H1 (cell line): ENCODE measurements around the gene LRCH2. TPM values are rescaled to one million over a fixed set of nuclear protein-coding genes. Genes with fewer than 3 reads are reported as not detected.

Source experiments
- CTCF ChIA-PET: fragments of 300-600 bp; sonication (Branson Sonifier 250); formaldehyde crosslinking; loops from one replicate; lab custom pipeline; 2021; ENCODE audit not compliant: partially characterized antibody; lab: Charles Lee
- POLR2A ChIA-PET: fragments of 300-600 bp; sonication (Branson Sonifier 250); formaldehyde crosslinking; loops from one replicate; lab custom pipeline; 2021; ENCODE audit warnings: inconsistent platforms; ENCODE audit not compliant: partially characterized antibody; lab: Charles Lee
- DNase-seq, 2 experiments: peaks; one replicate each; pipeline versions ENCODE4 v3.0.0 to v3.0.0-alpha.2; 2010 to 2022; ENCODE audit warnings: low spot score in 2 of 2, low read depth in 1 of 2, mixed read lengths in 1 of 2
- FAIRE-seq: peaks from 2 replicates; lab custom pipeline; 2011; peaks lifted over from hg19 to GRCh38; lab: Jason Lieb, UNC
- H2AFZ ChIP-seq: 2 replicates; pipeline ENCODE4 v1.8.1; 2012; ENCODE audit warnings: low read length, inconsistent platforms
- H2AK5ac ChIP-seq: 2 replicates; pipeline ENCODE4 v1.6.1; 2013; ENCODE audit warnings: low read depth, low read length
- H2BK120ac ChIP-seq: replicated peaks from 2 replicates; pipeline ENCODE3; 2013; ENCODE audit warnings: low read depth, low read length, inconsistent platforms
- H2BK12ac ChIP-seq: 2 replicates; pipeline ENCODE4 v1.6.1; 2013; ENCODE audit warnings: low read depth, low read length
- H2BK15ac ChIP-seq: 2 replicates; pipeline ENCODE4 v1.6.1; 2013; ENCODE audit warnings: low read length
- H2BK20ac ChIP-seq: 2 replicates; pipeline ENCODE4 v1.6.1; 2013; ENCODE audit warnings: low read length
- H2BK5ac ChIP-seq: 2 replicates; pipeline ENCODE4 v1.6.1; 2013; ENCODE audit warnings: low read depth, low read length
- H3K14ac ChIP-seq: 2 replicates; pipeline ENCODE4 v1.6.1; 2013; ENCODE audit warnings: inconsistent platforms; ENCODE audit not compliant: insufficient read length
- H3K18ac ChIP-seq: 2 replicates; pipeline ENCODE4 v1.6.1; 2013; ENCODE audit warnings: low read length; ENCODE audit errors: extremely low read depth
- H3K23ac ChIP-seq: 2 replicates; pipeline ENCODE4 v1.6.1; 2013; ENCODE audit warnings: inconsistent platforms; ENCODE audit not compliant: insufficient read length
- H3K23me2 ChIP-seq: 2 replicates; pipeline ENCODE4 v1.6.1; 2013; ENCODE audit warnings: low read depth, low read length
- H3K27ac ChIP-seq: 2 replicates; pipeline ENCODE4 v1.6.1; 2011; ENCODE audit warnings: low read depth, low read length, inconsistent platforms
- H3K27me3 ChIP-seq, 4 experiments: replicated peaks in 1 of 4; 1 replicate in 1 of 4; 2 replicates in 3 of 4; pipeline versions ENCODE4 v1.6.1 to v1.8.1; 2011 to 2013; ENCODE audit warnings: low read length in 3 of 4, mild to moderate bottlenecking in 3 of 4, inconsistent platforms in 2 of 4, mixed read lengths in 2 of 4, moderate library complexity in 1 of 4; ENCODE audit not compliant: control insufficient read depth in 3 of 4, insufficient read depth in 3 of 4; ENCODE audit errors: extremely low read depth in 1 of 4
- H3K36me3 ChIP-seq, 4 experiments: 2 replicates each; pipeline versions ENCODE4 v1.6.1 to v1.8.1; 2011 to 2013; ENCODE audit warnings: mild to moderate bottlenecking in 4 of 4, low read length in 3 of 4, moderate library complexity in 2 of 4, control low read depth in 1 of 4, inconsistent platforms in 1 of 4; ENCODE audit not compliant: insufficient read depth in 4 of 4, control insufficient read depth in 2 of 4
- H3K4ac ChIP-seq: replicated peaks from 2 replicates; pipeline ENCODE3; 2013; ENCODE audit warnings: low read length, low read depth, mixed read lengths, inconsistent platforms; ENCODE audit not compliant: insufficient read length
- H3K4me1 ChIP-seq, 4 experiments: replicated peaks in 1 of 4; 1 replicate in 1 of 4; 2 replicates in 3 of 4; pipeline versions ENCODE4 v1.6.1 to v1.8.1; 2011 to 2013; ENCODE audit warnings: low read length in 3 of 4, inconsistent platforms in 2 of 4, mixed read lengths in 1 of 4; ENCODE audit not compliant: insufficient read depth in 4 of 4, control insufficient read depth in 3 of 4
- H3K4me2 ChIP-seq, 2 experiments: 2 replicates each; pipeline versions ENCODE4 v1.6.1 to v1.8.1; 2011 to 2013; ENCODE audit warnings: low read depth in 2 of 2, low read length in 2 of 2, control low read depth in 1 of 2, inconsistent platforms in 1 of 2, mild to moderate bottlenecking in 1 of 2; ENCODE audit not compliant: insufficient read depth in 1 of 2
- H3K4me3 ChIP-seq, 4 experiments: fragments of 200-600, 300-600 bp in 1 of 4; sonication (generic), shearing (Covaris generic), sonication (Bioruptor Twin) in 1 of 4; 2 replicates each; pipeline versions ENCODE4 v1.5.1 to v1.8.1; 2011 to 2016; ENCODE audit warnings: low read length in 4 of 4, low read depth in 3 of 4, control low read depth in 2 of 4, inconsistent platforms in 2 of 4, mild to moderate bottlenecking in 2 of 4, mixed read lengths in 1 of 4, moderate library complexity in 1 of 4; ENCODE audit not compliant: insufficient read depth in 2 of 4; ENCODE audit errors: extremely low read depth in 1 of 4
- H3K56ac ChIP-seq: replicated peaks from 2 replicates; pipeline ENCODE3; 2013; ENCODE audit warnings: low read depth, mild to moderate bottlenecking, mixed read lengths, low read length, inconsistent platforms; ENCODE audit not compliant: insufficient read length
- H3K79me1 ChIP-seq: 2 replicates; pipeline ENCODE4 v1.6.1; 2013; ENCODE audit warnings: low read depth, low read length, control low read depth
- H3K79me2 ChIP-seq, 2 experiments: 2 replicates each; pipeline versions ENCODE4 v1.6.1 to v1.8.1; 2012 to 2013; ENCODE audit warnings: low read length in 2 of 2, mild to moderate bottlenecking in 2 of 2, inconsistent platforms in 1 of 2; ENCODE audit not compliant: insufficient read depth in 2 of 2, control insufficient read depth in 1 of 2
- H3K9ac ChIP-seq, 4 experiments: replicated peaks in 1 of 4; 1 replicate in 1 of 4; 2 replicates in 3 of 4; pipeline versions ENCODE4 v1.6.1 to v1.8.1; 2011 to 2013; ENCODE audit warnings: low read depth in 3 of 4, low read length in 3 of 4, control low read depth in 2 of 4, mild to moderate bottlenecking in 2 of 4, moderate library complexity in 2 of 4, inconsistent platforms in 1 of 4; ENCODE audit errors: extremely low read depth in 1 of 4
- H3K9me3 ChIP-seq, 2 experiments: 2 replicates each; pipeline versions ENCODE4 v1.6.1 to v1.8.1; 2012 to 2013; ENCODE audit warnings: mild to moderate bottlenecking in 2 of 2, moderate library complexity in 2 of 2, control low read depth in 1 of 2, inconsistent platforms in 1 of 2, low read depth in 1 of 2, low read length in 1 of 2, mixed read lengths in 1 of 2; ENCODE audit not compliant: insufficient read depth in 2 of 2
- H4K20me1 ChIP-seq, 2 experiments: replicated peaks in 1 of 2; 2 replicates each; pipeline versions ENCODE3 to v1.8.1; 2011 to 2013; ENCODE audit warnings: inconsistent platforms in 2 of 2, low read length in 2 of 2, mild to moderate bottlenecking in 1 of 2; ENCODE audit not compliant: insufficient read depth in 2 of 2, control insufficient read depth in 1 of 2
- H4K5ac ChIP-seq: 2 replicates; pipeline ENCODE4 v1.6.1; 2013; ENCODE audit warnings: low read length, low read depth, mixed read lengths, inconsistent platforms; ENCODE audit not compliant: insufficient read length
- H4K8ac ChIP-seq: 2 replicates; pipeline ENCODE4 v1.8.0; 2013; ENCODE audit warnings: mild to moderate bottlenecking, moderate library complexity, low read length, inconsistent platforms; ENCODE audit not compliant: insufficient read depth; ENCODE audit errors: extremely low read depth
- H4K91ac ChIP-seq: replicated peaks from 2 replicates; pipeline ENCODE3; 2013; ENCODE audit warnings: low read length, mixed read lengths, inconsistent platforms; ENCODE audit not compliant: insufficient read length
- CREB1 ChIP-seq: IDR thresholded peaks from 2 replicates; pipeline ENCODE4 v1.6.1; 2012; ENCODE audit warnings: inconsistent platforms
- EGR1 ChIP-seq: IDR thresholded peaks from 2 replicates; pipeline ENCODE4 v1.6.1; 2011; ENCODE audit warnings: low read depth, low read length, borderline replicate concordance
- GABPA ChIP-seq: IDR thresholded peaks from 2 replicates; pipeline ENCODE4 v1.6.1; 2011; ENCODE audit warnings: mild to moderate bottlenecking, low read length, moderate library complexity, borderline replicate concordance; ENCODE audit not compliant: insufficient read depth
- JUND ChIP-seq: IDR thresholded peaks from 2 replicates; pipeline ENCODE4 v1.6.1; 2011; ENCODE audit warnings: mild to moderate bottlenecking, improper control_type of control experiment, low read length
- KDM5A ChIP-seq: fragments of 200-600 bp; IDR thresholded peaks from 2 replicates; pipeline ENCODE4 v1.7.1; 2012; ENCODE audit warnings: mild to moderate bottlenecking, low read length, inconsistent platforms, mixed read lengths
- NRF1 ChIP-seq: IDR thresholded peaks from 2 replicates; pipeline ENCODE4 v1.6.1; 2011; ENCODE audit warnings: mild to moderate bottlenecking, low read depth, low read length, improper control_type of control experiment
- POLR2A ChIP-seq, 2 experiments: IDR thresholded peaks; 1 replicate in 1 of 2; 2 replicates in 1 of 2; pipeline ENCODE4 v1.6.1; 2011; ENCODE audit warnings: low read depth in 2 of 2, low read length in 2 of 2, mild to moderate bottlenecking in 2 of 2; ENCODE audit errors: control extremely low read depth in 1 of 2
- RAD21 ChIP-seq, 2 experiments: IDR thresholded peaks in 1 of 2; conservative IDR thresholded peaks in 1 of 2; 2 replicates each; pipeline ENCODE4 v1.6.1; 2011; ENCODE audit warnings: low read depth in 2 of 2, low read length in 2 of 2, improper control_type of control experiment in 1 of 2, inconsistent platforms in 1 of 2, mild to moderate bottlenecking in 1 of 2, moderate library complexity in 1 of 2
- SIX5 ChIP-seq: IDR thresholded peaks from 2 replicates; pipeline ENCODE4 v1.6.1; 2011; ENCODE audit warnings: mild to moderate bottlenecking, low read depth, low read length
- WGBS, 2 experiments: shearing (Covaris generic) in 1 of 2; methylation state at CpG; one replicate each; pipeline versions ENCODE4 v1.1.6 to v1.1.7; 2013 to 2015; ENCODE audit warnings: low lambda C conversion rate in 2 of 2, mixed read lengths in 2 of 2, inconsistent platforms in 1 of 2, low coverage in 1 of 2, missing lambda C conversion rate in 1 of 2; ENCODE audit not compliant: insufficient replicate concordance in 2 of 2, insufficient coverage in 1 of 2, insufficient read length in 1 of 2; ENCODE audit errors: extremely low coverage in 1 of 2, missing lambda C conversion rate in 1 of 2; 5-methylcytosine and 5-hydroxymethylcytosine counted together
- polyA plus RNA-seq, 7 experiments: library from polyadenylated mRNA; depleted of rRNA in 3 of 7; stranded (reverse) in 5 of 7; unstranded in 2 of 7; fragments of >200 nt in 5 of 7; fragments of 200-250 nt in 2 of 7; gene quantifications; 1 replicate in 5 of 7; 2 replicates in 1 of 7; 4 replicates in 1 of 7; pipeline versions ENCODE4 v1.2.1 to v1.2.3, GENCODE V29; 2011 to 2013; ENCODE audit warnings: missing spikeins in 2 of 7, mixed read lengths in 2 of 7
- total RNA-seq: library from RNA; stranded (reverse); fragmentation: NEBNext Ultra II Directional; extraction: Animal tissue kit (Norgen Biotek cat#: 25700); gene quantifications from 2 replicates; pipeline ENCODE4 v1.2.1, GENCODE V29; 2021
- TF ChIP-seq, protein P1 (sequence below), 3 experiments: IDR thresholded peaks; 1 replicate in 2 of 3; 2 replicates in 1 of 3; pipeline versions ENCODE4 v1.5.1 to v1.6.1; 2011; ENCODE audit warnings: low read length in 3 of 3, mild to moderate bottlenecking in 3 of 3, inconsistent platforms in 2 of 3, low read depth in 1 of 3, moderate library complexity in 1 of 3; ENCODE audit not compliant: insufficient read depth in 1 of 3; ENCODE audit errors: control extremely low read depth in 1 of 3
- TF ChIP-seq, protein P2 (sequence below): IDR thresholded peaks from 2 replicates; pipeline ENCODE4 v1.6.1; 2012; ENCODE audit warnings: low read length, inconsistent platforms

The LRCH2 gene
- total and polyA plus RNA-seq, 2 of the 8 experiments (the other 6 are each of a cell fraction or from before 2014, with no cell fraction given): 1.5 to 5.5 TPM

DNA sequence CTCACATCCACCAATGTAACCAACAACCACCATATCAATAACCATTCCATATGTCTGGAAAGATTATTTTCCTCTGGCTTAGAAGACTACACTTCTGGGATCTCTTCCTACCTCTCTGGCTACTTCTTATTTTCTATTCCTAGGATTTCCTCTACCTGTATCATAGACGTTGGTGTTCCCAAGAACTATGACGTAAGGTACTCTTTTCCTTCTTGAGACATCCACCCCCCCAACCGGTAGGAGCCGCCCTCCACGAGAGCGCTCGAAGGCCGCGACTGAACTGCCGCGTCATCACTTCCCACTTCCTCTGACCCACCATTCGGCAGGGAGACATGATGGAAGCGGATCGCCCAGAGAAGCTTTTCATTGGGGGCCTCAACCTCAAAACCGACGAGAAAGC lies 44.8 kb downstream of the LRCH2 start, which contains the start of gene RBMXL3:
Gene RBMXL3 (plus strand): TSS at position 301 of the 400 bp plus-strand sequence. CDS start 32 bp downstream, at position 333.
- H3K4me2 ChIP-seq: no peak within 1 kb of the TSS
- ChIA-PET CTCF (no interaction called here), POLR2A (no interaction called here)
- H2BK5ac ChIP-seq: no peak within 1 kb of the TSS
- no peak within 1 kb of the TSS for H3K14ac ChIP-seq
- no peak for TF ChIP-seq NRF1
- TF ChIP-seq SIX5: no peak
- no peak for TF ChIP-seq RAD21 (IDR thresholded peaks at IDR 0.05 in 1 of 2, conservative IDR thresholded peaks at IDR 0.05 in 1 of 2; ENCODE audit: low read depth in 2 of 2, low read length in 2 of 2)
- TF ChIP-seq, protein P1, sequence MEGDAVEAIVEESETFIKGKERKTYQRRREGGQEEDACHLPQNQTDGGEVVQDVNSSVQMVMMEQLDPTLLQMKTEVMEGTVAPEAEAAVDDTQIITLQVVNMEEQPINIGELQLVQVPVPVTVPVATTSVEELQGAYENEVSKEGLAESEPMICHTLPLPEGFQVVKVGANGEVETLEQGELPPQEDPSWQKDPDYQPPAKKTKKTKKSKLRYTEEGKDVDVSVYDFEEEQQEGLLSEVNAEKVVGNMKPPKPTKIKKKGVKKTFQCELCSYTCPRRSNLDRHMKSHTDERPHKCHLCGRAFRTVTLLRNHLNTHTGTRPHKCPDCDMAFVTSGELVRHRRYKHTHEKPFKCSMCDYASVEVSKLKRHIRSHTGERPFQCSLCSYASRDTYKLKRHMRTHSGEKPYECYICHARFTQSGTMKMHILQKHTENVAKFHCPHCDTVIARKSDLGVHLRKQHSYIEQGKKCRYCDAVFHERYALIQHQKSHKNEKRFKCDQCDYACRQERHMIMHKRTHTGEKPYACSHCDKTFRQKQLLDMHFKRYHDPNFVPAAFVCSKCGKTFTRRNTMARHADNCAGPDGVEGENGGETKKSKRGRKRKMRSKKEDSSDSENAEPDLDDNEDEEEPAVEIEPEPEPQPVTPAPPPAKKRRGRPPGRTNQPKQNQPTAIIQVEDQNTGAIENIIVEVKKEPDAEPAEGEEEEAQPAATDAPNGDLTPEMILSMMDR (IDR thresholded peaks at IDR 0.05; ENCODE audit: control extremely low read depth in 1 of 3, insufficient read depth in 1 of 3, low read depth in 1 of 3, low read length in 3 of 3): no peak
- TF ChIP-seq CREB1: no peak
- TF ChIP-seq GABPA: no peak
- TF ChIP-seq JUND: no peak
- no peak for TF ChIP-seq KDM5A
- TF ChIP-seq, protein P2, sequence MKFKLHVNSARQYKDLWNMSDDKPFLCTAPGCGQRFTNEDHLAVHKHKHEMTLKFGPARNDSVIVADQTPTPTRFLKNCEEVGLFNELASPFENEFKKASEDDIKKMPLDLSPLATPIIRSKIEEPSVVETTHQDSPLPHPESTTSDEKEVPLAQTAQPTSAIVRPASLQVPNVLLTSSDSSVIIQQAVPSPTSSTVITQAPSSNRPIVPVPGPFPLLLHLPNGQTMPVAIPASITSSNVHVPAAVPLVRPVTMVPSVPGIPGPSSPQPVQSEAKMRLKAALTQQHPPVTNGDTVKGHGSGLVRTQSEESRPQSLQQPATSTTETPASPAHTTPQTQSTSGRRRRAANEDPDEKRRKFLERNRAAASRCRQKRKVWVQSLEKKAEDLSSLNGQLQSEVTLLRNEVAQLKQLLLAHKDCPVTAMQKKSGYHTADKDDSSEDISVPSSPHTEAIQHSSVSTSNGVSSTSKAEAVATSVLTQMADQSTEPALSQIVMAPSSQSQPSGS: no peak
- TF ChIP-seq EGR1: no peak
- no peak for TF ChIP-seq POLR2A (IDR thresholded peaks at IDR 0.05; ENCODE audit: control extremely low read depth in 1 of 2, low read depth in 2 of 2, low read length in 2 of 2)
- H3K36me3 ChIP-seq: peaks cover 0 to 12% (median 0%) of the 10 kb centered on the region in 4 experiments; a peak in 3 of 8 replicates
- WGBS, 2 experiments: 94% methylated on average over 16 of the region's 16 CpGs; no CpG with 5 or more reads in 1 of the 2 experiments
- no peaks in the 10 kb centered on the region for H3K23me2 ChIP-seq
- H3K79me2 ChIP-seq: no peaks in the 10 kb centered on the region
- no peaks in the 10 kb centered on the region for H4K20me1 ChIP-seq
- no peak within 1 kb of the TSS for H3K18ac ChIP-seq
- no peak within 1 kb of the TSS for H3K4ac ChIP-seq
- H4K5ac ChIP-seq: no peak within 1 kb of the TSS
- peaks cover 0 to 29% of the 10 kb centered on the region in 2 experiments; a peak in 1 of 4 replicates for H3K9me3 ChIP-seq
- H3K4me1 ChIP-seq: no peaks in the 10 kb centered on the region
- no peak within 1 kb of the TSS for H4K91ac ChIP-seq
- FAIRE-seq (no peak), DNase-seq (no peak)
- no peak within 1 kb of the TSS for H3K23ac ChIP-seq
- H3K27me3 ChIP-seq: no peaks in the 10 kb centered on the region
- no peak within 1 kb of the TSS for H2BK12ac ChIP-seq
- H3K56ac ChIP-seq: no peak within 1 kb of the TSS
- H2BK15ac ChIP-seq: no peak within 1 kb of the TSS
- H2AFZ ChIP-seq: no peak within 1 kb of the TSS
- H3K9ac ChIP-seq: no peak within 1 kb of the TSS
- H2BK120ac ChIP-seq: no peak within 1 kb of the TSS
- no peak within 1 kb of the TSS for H2BK20ac ChIP-seq
- no peak within 1 kb of the TSS for H4K8ac ChIP-seq
- no peak within 1 kb of the TSS for H3K4me3 ChIP-seq
- no peak within 1 kb of the TSS for H3K27ac ChIP-seq
- no peak within 1 kb of the TSS for H2AK5ac ChIP-seq
- no peaks in the 10 kb centered on the region for H3K79me1 ChIP-seq
